GM19023 (cell line): ENCODE data around the gene HAUS8.

Source experiments
- ATAC-seq: cut with Tn5 transposase; IDR thresholded peaks from one replicate; pipeline ENCODE4 v1.9.1; 2021; ENCODE audit warnings: mild to moderate bottlenecking, moderate library complexity; ENCODE audit not compliant: unreplicated experiment

Gene HAUS8

GRCh38 chr19:17075864-17076542, 751 bp upstream of the HAUS8 start:
- ATAC-seq, result no peak

- no peak for ATAC-seq
Observed at GRCh38 chr19:17074634-17075034, 618 bp downstream of the HAUS8 start.

GRCh38 chr19:17073869-17074633, 1.2 kb downstream of the HAUS8 start:
- no peak for ATAC-seq

GRCh38 chr19:17070912-17071311, 4.3 kb downstream of the HAUS8 start:
- ATAC-seq, result no peak

GRCh38 chr19:17070421-17070820, 4.8 kb downstream of the HAUS8 start:
- ATAC-seq, result no peak

- no peak for ATAC-seq
Observed at GRCh38 chr19:17069193-17069592, 6.1 kb downstream of the HAUS8 start.

GRCh38 chr19:17063428-17063827, 11.8 kb downstream of the HAUS8 start:
- ATAC-seq, result no peak

- no peak for ATAC-seq
Observed at GRCh38 chr19:17061691-17062090, 13.6 kb downstream of the HAUS8 start.

GRCh38 chr19:17061205-17061604, 14.0 kb downstream of the HAUS8 start:
- ATAC-seq, result no peak

GRCh38 chr19:17060802-17061201, 14.4 kb downstream of the HAUS8 start:
- ATAC-seq, result no peak

- no peak for ATAC-seq
Observed at GRCh38 chr19:17058236-17058635, 17.0 kb downstream of the HAUS8 start.

GRCh38 chr19:17055636-17056035, 19.6 kb downstream of the HAUS8 start:
- no peak for ATAC-seq

- no peak for ATAC-seq
Observed at GRCh38 chr19:17054746-17055145, 20.5 kb downstream of the HAUS8 start.

GRCh38 chr19:17052439-17052838, 22.8 kb downstream of the HAUS8 start:
- no peak for ATAC-seq

GRCh38 chr19:17049711-17050280, 25.5 kb downstream of the HAUS8 start:
- ATAC-seq, result no peak

GRCh38 chr19:17048885-17049453, 26.3 kb downstream of the HAUS8 start:
- no peak for ATAC-seq

- no peak for ATAC-seq
Observed at GRCh38 chr19:17045907-17046502, 29.2 kb downstream of the HAUS8 start.

GRCh38 chr19:17043744-17044143, 31.5 kb downstream of the HAUS8 start:
- no peak for ATAC-seq

- no peak for ATAC-seq
Observed at GRCh38 chr19:17041976-17042375, 33.3 kb downstream of the HAUS8 start.

GRCh38 chr19:17037966-17038500, 37.2 kb downstream of the HAUS8 start:
- no peak for ATAC-seq

GRCh38 chr19:17037184-17037583, 38.1 kb downstream of the HAUS8 start:
- no peak for ATAC-seq
